ENCODE measurements around the gene PTEN.

DNA sequence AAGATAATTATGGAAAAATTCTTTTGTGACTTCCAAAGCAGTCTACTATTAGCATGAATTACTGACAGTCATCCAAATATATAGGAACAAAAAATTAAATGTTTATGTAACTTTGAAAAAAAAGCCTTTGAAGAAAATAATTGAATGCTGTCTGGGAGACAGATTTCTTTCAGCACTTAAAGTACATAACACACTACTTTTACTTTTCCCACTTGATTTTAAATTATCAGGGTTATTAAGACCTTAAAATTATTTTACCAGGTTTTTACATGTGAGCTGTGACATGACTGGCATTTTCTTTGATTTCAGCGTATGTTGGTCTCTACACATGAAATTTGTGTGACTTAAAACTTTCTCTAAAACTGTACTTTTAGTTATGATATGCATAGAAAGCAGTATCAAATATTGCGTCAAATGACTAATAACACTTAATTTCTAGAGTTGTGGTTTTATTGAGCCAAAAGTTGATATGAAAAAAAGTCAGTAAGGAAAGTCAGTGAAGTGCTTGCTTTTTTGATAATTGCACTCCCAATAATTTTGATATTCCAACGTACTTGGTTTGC lies 3.1 kb downstream of the PTEN start:
- TF ChIP-seq EZH2 (IDR thresholded peaks at IDR 0.05; ENCODE audit: low read depth, unreplicated experiment) (no peak), JUNB (IDR thresholded peaks at IDR 0.05; ENCODE audit: unreplicated experiment) (no peak), ZNF331 (CRISPR knock-in tag; IDR thresholded peaks at IDR 0.05; ENCODE audit: low read depth) (no peak), POLR2AphosphoS5 (IDR thresholded peaks at IDR 0.05; ENCODE audit: low read depth) (no peak), EZH2phosphoT487 (IDR thresholded peaks at IDR 0.05; ENCODE audit: unreplicated experiment) (no peak), CREB1 (CRISPR knock-in tag; IDR thresholded peaks at IDR 0.05; ENCODE audit: low read depth) (no peak), NANOG (IDR thresholded peaks at IDR 0.05; ENCODE audit: borderline replicate concordance) (no peak)
- TF ChIP-seq, protein P1, sequence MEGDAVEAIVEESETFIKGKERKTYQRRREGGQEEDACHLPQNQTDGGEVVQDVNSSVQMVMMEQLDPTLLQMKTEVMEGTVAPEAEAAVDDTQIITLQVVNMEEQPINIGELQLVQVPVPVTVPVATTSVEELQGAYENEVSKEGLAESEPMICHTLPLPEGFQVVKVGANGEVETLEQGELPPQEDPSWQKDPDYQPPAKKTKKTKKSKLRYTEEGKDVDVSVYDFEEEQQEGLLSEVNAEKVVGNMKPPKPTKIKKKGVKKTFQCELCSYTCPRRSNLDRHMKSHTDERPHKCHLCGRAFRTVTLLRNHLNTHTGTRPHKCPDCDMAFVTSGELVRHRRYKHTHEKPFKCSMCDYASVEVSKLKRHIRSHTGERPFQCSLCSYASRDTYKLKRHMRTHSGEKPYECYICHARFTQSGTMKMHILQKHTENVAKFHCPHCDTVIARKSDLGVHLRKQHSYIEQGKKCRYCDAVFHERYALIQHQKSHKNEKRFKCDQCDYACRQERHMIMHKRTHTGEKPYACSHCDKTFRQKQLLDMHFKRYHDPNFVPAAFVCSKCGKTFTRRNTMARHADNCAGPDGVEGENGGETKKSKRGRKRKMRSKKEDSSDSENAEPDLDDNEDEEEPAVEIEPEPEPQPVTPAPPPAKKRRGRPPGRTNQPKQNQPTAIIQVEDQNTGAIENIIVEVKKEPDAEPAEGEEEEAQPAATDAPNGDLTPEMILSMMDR (conservative IDR thresholded peaks at IDR 0.05; ENCODE audit: low read depth in 2 of 2), result no peak
- TF ChIP-seq, protein P2, sequence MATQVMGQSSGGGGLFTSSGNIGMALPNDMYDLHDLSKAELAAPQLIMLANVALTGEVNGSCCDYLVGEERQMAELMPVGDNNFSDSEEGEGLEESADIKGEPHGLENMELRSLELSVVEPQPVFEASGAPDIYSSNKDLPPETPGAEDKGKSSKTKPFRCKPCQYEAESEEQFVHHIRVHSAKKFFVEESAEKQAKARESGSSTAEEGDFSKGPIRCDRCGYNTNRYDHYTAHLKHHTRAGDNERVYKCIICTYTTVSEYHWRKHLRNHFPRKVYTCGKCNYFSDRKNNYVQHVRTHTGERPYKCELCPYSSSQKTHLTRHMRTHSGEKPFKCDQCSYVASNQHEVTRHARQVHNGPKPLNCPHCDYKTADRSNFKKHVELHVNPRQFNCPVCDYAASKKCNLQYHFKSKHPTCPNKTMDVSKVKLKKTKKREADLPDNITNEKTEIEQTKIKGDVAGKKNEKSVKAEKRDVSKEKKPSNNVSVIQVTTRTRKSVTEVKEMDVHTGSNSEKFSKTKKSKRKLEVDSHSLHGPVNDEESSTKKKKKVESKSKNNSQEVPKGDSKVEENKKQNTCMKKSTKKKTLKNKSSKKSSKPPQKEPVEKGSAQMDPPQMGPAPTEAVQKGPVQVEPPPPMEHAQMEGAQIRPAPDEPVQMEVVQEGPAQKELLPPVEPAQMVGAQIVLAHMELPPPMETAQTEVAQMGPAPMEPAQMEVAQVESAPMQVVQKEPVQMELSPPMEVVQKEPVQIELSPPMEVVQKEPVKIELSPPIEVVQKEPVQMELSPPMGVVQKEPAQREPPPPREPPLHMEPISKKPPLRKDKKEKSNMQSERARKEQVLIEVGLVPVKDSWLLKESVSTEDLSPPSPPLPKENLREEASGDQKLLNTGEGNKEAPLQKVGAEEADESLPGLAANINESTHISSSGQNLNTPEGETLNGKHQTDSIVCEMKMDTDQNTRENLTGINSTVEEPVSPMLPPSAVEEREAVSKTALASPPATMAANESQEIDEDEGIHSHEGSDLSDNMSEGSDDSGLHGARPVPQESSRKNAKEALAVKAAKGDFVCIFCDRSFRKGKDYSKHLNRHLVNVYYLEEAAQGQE (IDR thresholded peaks at IDR 0.05; ENCODE audit: unreplicated experiment), result no peak
- TF ChIP-seq, protein P3, sequence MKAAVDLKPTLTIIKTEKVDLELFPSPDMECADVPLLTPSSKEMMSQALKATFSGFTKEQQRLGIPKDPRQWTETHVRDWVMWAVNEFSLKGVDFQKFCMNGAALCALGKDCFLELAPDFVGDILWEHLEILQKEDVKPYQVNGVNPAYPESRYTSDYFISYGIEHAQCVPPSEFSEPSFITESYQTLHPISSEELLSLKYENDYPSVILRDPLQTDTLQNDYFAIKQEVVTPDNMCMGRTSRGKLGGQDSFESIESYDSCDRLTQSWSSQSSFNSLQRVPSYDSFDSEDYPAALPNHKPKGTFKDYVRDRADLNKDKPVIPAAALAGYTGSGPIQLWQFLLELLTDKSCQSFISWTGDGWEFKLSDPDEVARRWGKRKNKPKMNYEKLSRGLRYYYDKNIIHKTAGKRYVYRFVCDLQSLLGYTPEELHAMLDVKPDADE (IDR thresholded peaks at IDR 0.05), result no peak
- TF ChIP-seq, protein P4, sequence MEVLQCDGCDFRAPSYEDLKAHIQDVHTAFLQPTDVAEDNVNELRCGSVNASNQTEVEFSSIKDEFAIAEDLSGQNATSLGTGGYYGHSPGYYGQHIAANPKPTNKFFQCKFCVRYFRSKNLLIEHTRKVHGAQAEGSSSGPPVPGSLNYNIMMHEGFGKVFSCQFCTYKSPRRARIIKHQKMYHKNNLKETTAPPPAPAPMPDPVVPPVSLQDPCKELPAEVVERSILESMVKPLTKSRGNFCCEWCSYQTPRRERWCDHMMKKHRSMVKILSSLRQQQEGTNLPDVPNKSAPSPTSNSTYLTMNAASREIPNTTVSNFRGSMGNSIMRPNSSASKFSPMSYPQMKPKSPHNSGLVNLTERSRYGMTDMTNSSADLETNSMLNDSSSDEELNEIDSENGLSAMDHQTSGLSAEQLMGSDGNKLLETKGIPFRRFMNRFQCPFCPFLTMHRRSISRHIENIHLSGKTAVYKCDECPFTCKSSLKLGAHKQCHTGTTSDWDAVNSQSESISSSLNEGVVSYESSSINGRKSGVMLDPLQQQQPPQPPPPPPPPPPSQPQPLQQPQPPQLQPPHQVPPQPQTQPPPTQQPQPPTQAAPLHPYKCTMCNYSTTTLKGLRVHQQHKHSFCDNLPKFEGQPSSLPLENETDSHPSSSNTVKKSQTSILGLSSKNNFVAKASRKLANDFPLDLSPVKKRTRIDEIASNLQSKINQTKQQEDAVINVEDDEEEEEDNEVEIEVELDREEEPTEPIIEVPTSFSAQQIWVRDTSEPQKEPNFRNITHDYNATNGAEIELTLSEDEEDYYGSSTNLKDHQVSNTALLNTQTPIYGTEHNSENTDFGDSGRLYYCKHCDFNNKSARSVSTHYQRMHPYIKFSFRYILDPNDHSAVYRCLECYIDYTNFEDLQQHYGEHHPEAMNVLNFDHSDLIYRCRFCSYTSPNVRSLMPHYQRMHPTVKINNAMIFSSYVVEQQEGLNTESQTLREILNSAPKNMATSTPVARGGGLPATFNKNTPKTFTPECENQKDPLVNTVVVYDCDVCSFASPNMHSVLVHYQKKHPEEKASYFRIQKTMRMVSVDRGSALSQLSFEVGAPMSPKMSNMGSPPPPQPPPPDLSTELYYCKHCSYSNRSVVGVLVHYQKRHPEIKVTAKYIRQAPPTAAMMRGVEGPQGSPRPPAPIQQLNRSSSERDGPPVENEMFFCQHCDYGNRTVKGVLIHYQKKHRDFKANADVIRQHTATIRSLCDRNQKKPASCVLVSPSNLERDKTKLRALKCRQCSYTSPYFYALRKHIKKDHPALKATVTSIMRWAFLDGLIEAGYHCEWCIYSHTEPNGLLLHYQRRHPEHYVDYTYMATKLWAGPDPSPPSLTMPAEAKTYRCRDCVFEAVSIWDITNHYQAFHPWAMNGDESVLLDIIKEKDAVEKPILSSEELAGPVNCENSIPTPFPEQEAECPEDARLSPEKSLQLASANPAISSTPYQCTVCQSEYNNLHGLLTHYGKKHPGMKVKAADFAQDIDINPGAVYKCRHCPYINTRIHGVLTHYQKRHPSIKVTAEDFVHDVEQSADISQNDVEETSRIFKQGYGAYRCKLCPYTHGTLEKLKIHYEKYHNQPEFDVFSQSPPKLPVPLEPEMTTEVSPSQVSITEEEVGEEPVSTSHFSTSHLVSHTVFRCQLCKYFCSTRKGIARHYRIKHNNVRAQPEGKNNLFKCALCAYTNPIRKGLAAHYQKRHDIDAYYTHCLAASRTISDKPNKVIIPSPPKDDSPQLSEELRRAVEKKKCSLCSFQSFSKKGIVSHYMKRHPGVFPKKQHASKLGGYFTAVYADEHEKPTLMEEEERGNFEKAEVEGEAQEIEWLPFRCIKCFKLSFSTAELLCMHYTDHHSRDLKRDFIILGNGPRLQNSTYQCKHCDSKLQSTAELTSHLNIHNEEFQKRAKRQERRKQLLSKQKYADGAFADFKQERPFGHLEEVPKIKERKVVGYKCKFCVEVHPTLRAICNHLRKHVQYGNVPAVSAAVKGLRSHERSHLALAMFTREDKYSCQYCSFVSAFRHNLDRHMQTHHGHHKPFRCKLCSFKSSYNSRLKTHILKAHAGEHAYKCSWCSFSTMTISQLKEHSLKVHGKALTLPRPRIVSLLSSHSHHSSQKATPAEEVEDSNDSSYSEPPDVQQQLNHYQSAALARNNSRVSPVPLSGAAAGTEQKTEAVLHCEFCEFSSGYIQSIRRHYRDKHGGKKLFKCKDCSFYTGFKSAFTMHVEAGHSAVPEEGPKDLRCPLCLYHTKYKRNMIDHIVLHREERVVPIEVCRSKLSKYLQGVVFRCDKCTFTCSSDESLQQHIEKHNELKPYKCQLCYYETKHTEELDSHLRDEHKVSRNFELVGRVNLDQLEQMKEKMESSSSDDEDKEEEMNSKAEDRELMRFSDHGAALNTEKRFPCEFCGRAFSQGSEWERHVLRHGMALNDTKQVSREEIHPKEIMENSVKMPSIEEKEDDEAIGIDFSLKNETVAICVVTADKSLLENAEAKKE (CRISPR knock-in tag; IDR thresholded peaks at IDR 0.05), result no peak

Data from GM23338 (cell line).